ENCODE measurements around the gene SGTA. TPM values are rescaled to one million over a fixed set of nuclear protein-coding genes. Genes with fewer than 3 reads are reported as not detected.

SGTA gene
- total and polyA plus RNA-seq, 2 of the 4 experiments (the other 2 are of a cell fraction): 17.4 to 72.9 TPM

DNA sequence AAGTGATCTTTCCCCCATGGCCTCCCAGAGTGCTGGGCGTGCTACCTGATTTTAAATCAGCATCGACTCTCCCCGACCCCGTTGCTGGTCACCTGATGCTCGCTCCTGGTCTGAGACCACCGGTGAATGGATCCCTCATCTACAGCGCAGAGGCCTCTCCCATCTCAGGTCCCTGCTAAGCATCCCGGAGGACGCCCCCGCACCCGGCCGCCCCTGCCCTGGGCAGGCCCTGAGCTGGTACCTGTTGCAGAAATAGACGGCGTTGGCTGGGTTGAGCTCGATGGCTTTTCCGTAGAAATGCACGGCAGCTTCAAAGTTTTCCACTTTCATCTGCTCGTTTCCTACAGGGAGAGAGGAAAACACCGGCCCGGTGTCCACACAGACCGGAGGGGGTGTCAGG is 18.1 kb downstream of the SGTA start:
- H3K23ac ChIP-seq (ENCODE audit: low read depth, low read length): no peak overlapping the region
- ChIA-PET POLR2A (ENCODE audit: unreplicated experiment) (no interaction called here), CTCF (no interaction called here)
- no peaks in the 10 kb centered on the region for H3K9me3 ChIP-seq (ENCODE audit: control insufficient read depth, insufficient read depth, low read length)
- in situ Hi-C loops (cut with MboI; ENCODE audit: low sequenced_read_pairs) (no loop called here), dilution Hi-C loops (cut with HindIII; ENCODE audit: low sequenced_read_pairs, unreplicated experiment) (no loop called here), intact Hi-C loops (cut with micrococcal nuclease) (no loop called here)
- H3K79me1 ChIP-seq (ENCODE audit: low read depth in 1 of 2, low read length in 2 of 2): peaks cover 0 to 25% of the 10 kb centered on the region in 2 experiments; a peak in 1 of 4 replicates
- no peak overlapping the region for H3K4me3 ChIP-seq (ENCODE audit: insufficient read depth, low read depth, low read length)
- no peak overlapping the region for H2AK9ac ChIP-seq (replicated peaks; ENCODE audit: low read depth, low read length, poor library complexity)
- no peak overlapping the region for H2BK15ac ChIP-seq (ENCODE audit: low read depth, low read length)
- H3K14ac ChIP-seq (replicated peaks; ENCODE audit: low read depth, low read length): no peak overlapping the region
- no peak overlapping the region for H3K4me2 ChIP-seq (ENCODE audit: low read depth, low read length)
- no peak overlapping the region for H3K4ac ChIP-seq (ENCODE audit: low read depth, low read length)
- no peak overlapping the region for H2AK5ac ChIP-seq (ENCODE audit: low read depth, low read length)
- H4K91ac ChIP-seq (ENCODE audit: insufficient read depth, low read depth, low read length): no peak overlapping the region
- BruUV-seq (replicated peaks): no TSS peak
- H3K56ac ChIP-seq (ENCODE audit: extremely low read depth, insufficient read depth, low read length): no peak overlapping the region
- peaks cover 65% of the 10 kb centered on the region for H3K36me3 ChIP-seq (ENCODE audit: control insufficient read depth, insufficient read depth, low read length)
- H4K5ac ChIP-seq (ENCODE audit: low read depth, low read length): no peak overlapping the region
- H3K27ac ChIP-seq (ENCODE audit: insufficient read depth, low read length): no peak overlapping the region
- TF ChIP-seq, protein P1, sequence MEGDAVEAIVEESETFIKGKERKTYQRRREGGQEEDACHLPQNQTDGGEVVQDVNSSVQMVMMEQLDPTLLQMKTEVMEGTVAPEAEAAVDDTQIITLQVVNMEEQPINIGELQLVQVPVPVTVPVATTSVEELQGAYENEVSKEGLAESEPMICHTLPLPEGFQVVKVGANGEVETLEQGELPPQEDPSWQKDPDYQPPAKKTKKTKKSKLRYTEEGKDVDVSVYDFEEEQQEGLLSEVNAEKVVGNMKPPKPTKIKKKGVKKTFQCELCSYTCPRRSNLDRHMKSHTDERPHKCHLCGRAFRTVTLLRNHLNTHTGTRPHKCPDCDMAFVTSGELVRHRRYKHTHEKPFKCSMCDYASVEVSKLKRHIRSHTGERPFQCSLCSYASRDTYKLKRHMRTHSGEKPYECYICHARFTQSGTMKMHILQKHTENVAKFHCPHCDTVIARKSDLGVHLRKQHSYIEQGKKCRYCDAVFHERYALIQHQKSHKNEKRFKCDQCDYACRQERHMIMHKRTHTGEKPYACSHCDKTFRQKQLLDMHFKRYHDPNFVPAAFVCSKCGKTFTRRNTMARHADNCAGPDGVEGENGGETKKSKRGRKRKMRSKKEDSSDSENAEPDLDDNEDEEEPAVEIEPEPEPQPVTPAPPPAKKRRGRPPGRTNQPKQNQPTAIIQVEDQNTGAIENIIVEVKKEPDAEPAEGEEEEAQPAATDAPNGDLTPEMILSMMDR (conservative IDR thresholded peaks at IDR 0.05; ENCODE audit: low read depth, low read length): no peak
- TF ChIP-seq CEBPB (IDR thresholded peaks at IDR 0.05; ENCODE audit: low read depth, low read length): no peak
- TF ChIP-seq, protein P2, sequence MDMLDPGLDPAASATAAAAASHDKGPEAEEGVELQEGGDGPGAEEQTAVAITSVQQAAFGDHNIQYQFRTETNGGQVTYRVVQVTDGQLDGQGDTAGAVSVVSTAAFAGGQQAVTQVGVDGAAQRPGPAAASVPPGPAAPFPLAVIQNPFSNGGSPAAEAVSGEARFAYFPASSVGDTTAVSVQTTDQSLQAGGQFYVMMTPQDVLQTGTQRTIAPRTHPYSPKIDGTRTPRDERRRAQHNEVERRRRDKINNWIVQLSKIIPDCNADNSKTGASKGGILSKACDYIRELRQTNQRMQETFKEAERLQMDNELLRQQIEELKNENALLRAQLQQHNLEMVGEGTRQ (IDR thresholded peaks at IDR 0.05; ENCODE audit: low read depth, low read length): no peak
- TF ChIP-seq FOS (IDR thresholded peaks at IDR 0.05; ENCODE audit: low read depth, low read length): no peak
- TF ChIP-seq RFX5 (IDR thresholded peaks at IDR 0.05; ENCODE audit: low read depth, low read length): no peak
- no peak for TF ChIP-seq MAFK (IDR thresholded peaks at IDR 0.05; ENCODE audit: low read depth, low read length)
- no peak for TF ChIP-seq BHLHE40 (IDR thresholded peaks at IDR 0.05; ENCODE audit: low read depth, low read length)
- ATAC-seq (ENCODE audit: low read depth) (no peak), DNase-seq (no peak)
- no peak overlapping the region for H3K18ac ChIP-seq (ENCODE audit: low read depth, low read length)
- no peak overlapping the region for H3K9ac ChIP-seq (ENCODE audit: low read depth, low read length)
- no peak overlapping the region for H2BK120ac ChIP-seq (ENCODE audit: low read depth, low read length)
- H2AFZ ChIP-seq (replicated peaks; ENCODE audit: low read length, poor library complexity): no peak overlapping the region
- no peak overlapping the region for H4K8ac ChIP-seq (ENCODE audit: low read depth in 2 of 2, low read length in 2 of 2)
- H2BK20ac ChIP-seq (ENCODE audit: low read depth, low read length): no peak overlapping the region
- peaks cover 25% of the 10 kb centered on the region for H4K20me1 ChIP-seq (ENCODE audit: insufficient read depth, low read length)
- H3K27me3 ChIP-seq (ENCODE audit: control insufficient read depth, insufficient read depth, low read length): no peaks in the 10 kb centered on the region
- H3K4me1 ChIP-seq (ENCODE audit: control insufficient read depth, insufficient read depth, low read length): no peaks in the 10 kb centered on the region
- 96% methylated on average over 16 of the region's 21 CpGs; no CpG with 5 or more reads in 1 of the 2 experiments for WGBS, 2 experiments (ENCODE audit: extremely low coverage in 2 of 2, insufficient read length in 1 of 2)
- no peak overlapping the region for H2BK5ac ChIP-seq (ENCODE audit: low read depth, low read length, poor library complexity, severe bottlenecking)
- H3K9me1 ChIP-seq (ENCODE audit: insufficient read depth, low read length): no peaks in the 10 kb centered on the region

Measured in IMR-90 (cell line).